Spleen (tissue), 11 donors: ENCODE measurements around the gene SNX33. TPM values are rescaled to one million over a fixed set of nuclear protein-coding genes. Genes with fewer than 3 reads are reported as not detected.

ENCODE experiments used
- DNase-seq: peaks from one replicate; pipeline ENCODE4 v3.0.0-alpha.2; 2020
- H3K27ac ChIP-seq, 8 donors: fragments of 200-600 bp; sonication (generic) in 7 of 8; 1 replicate in 4 of 8; 2 replicates in 4 of 8; pipeline versions ENCODE4 v1.5.0 to v1.8.0; 2016 to 2021; ENCODE audit warnings: inconsistent platforms in 4 of 8, mild to moderate bottlenecking in 4 of 8, moderate library complexity in 1 of 8
- H3K27me3 ChIP-seq, 7 donors: fragments of 200-600 bp; sonication (generic) in 6 of 7; replicated peaks in 1 of 7; 1 replicate in 4 of 7; 2 replicates in 3 of 7; pipeline versions ENCODE4 v1.5.0 to v1.8.0; 2016 to 2021; ENCODE audit warnings: inconsistent platforms in 3 of 7, mild to moderate bottlenecking in 1 of 7
- H3K36me3 ChIP-seq, 6 donors: fragments of 200-600 bp; sonication (generic) in 5 of 6; 1 replicate in 4 of 6; 2 replicates in 2 of 6; pipeline versions ENCODE4 v1.5.0 to v1.8.0; 2016 to 2021; ENCODE audit warnings: inconsistent platforms in 2 of 6
- H3K4me1 ChIP-seq, 6 donors: fragments of 200-600 bp; sonication (generic) in 5 of 6; 1 replicate in 3 of 6; 2 replicates in 3 of 6; pipeline versions ENCODE4 v1.5.0 to v1.8.0; 2016 to 2021; ENCODE audit warnings: inconsistent platforms in 3 of 6
- H3K4me3 ChIP-seq, 8 donors: fragments of 200-600 bp; sonication (generic) in 7 of 8; 1 replicate in 4 of 8; 2 replicates in 4 of 8; pipeline versions ENCODE4 v1.5.0 to v1.8.0; 2016 to 2021; ENCODE audit warnings: inconsistent platforms in 4 of 8, mild to moderate bottlenecking in 4 of 8, moderate library complexity in 2 of 8
- H3K9me3 ChIP-seq, 8 donors: fragments of 200-600 bp; sonication (generic) in 7 of 8; 1 replicate in 4 of 8; 2 replicates in 4 of 8; pipeline versions ENCODE4 v1.5.0 to v1.8.0; 2016 to 2021; ENCODE audit warnings: inconsistent platforms in 4 of 8
- CTCF ChIP-seq, 11 experiments: fragments of 200-600 bp in 7 of 11; fragments of 450-650 bp in 4 of 11; sonication (generic) in 4 of 11; IDR thresholded peaks in 8 of 11; conservative IDR thresholded peaks in 3 of 11; 1 replicate in 7 of 11; 2 replicates in 4 of 11; pipeline versions ENCODE4 v1.4.0 to v1.8.0; 2016 to 2021; ENCODE audit warnings: antibody characterized with exemption in 11 of 11, inconsistent platforms in 4 of 11, mild to moderate bottlenecking in 1 of 11
- POLR2A ChIP-seq, 3 donors: fragments of 450-650 bp; IDR thresholded peaks; one replicate each; pipeline ENCODE4 v1.5.1; 2017; ENCODE audit warnings: antibody characterized with exemption in 3 of 3, mild to moderate bottlenecking in 1 of 3
- POLR2AphosphoS5 ChIP-seq, 3 donors: sonication (generic); formaldehyde crosslinking; IDR thresholded peaks; one replicate each; pipeline ENCODE4 v1.5.1; 2017; ENCODE audit warnings: antibody characterized with exemption in 3 of 3
- WGBS, 5 donors: extraction: QIAGEN DNeasy Blood & Tissue Kit in 3 of 5; methylation state at CpG; one replicate each; pipeline versions ENCODE4 v1.1.5 to v1.1.7; 2013 to 2018; 5-methylcytosine and 5-hydroxymethylcytosine counted together
- intact Hi-C: fragments of 100-400 bp; cut with DNase I; formaldehyde crosslinking; loops from one replicate; pipeline ENCODE4 v1.15.0; 2023; ENCODE audit warnings: low total_unique reads
- polyA plus RNA-seq, 3 donors: library from polyadenylated mRNA; stranded (reverse); fragments of 200-250 nt; gene quantifications; one replicate each; pipeline ENCODE4 v1.2.1, GENCODE V29; 2013
- total RNA-seq, 7 donors: library from RNA; depleted of rRNA in 3 of 7; stranded (reverse); fragments of >200 nt in 3 of 7; fragmentation: NEBNext Ultra II Directional in 4 of 7; extraction: Animal tissue kit (Norgen Biotek cat#: 25700) in 4 of 7; gene quantifications; one replicate each; pipeline versions ENCODE4 v1.1.0 to v1.2.1, GENCODE V29; 2016 to 2021
- donor health status: healthy with polysubstance abuse.
- donor health status: DM: no; HTN: no; CAD: no; lungs with moderate emphysema.
- donor health status: DM: no; HTN: no; CAD: no.
- donor health status: Bipolar disorder and iron deficiency.
- donor health status: healthy.
- donor health status: DM: no; HTN: no; CAD: no.
- donor health status: DM: yes; HTN: yes; CAD: no.

Gene SNX33
- total and polyA plus RNA-seq, 10 donors: 4.3 to 22.8 (median 16.5) TPM

GRCh38 chr15:75646112-75646943 lies 1.4 kb upstream of the SNX33 start:
- Histone ChIP-seq H3K4me3 (peak overlapping the region; percentile 70 to 95 (median 74)), H3K27me3 (peaks cover 0 to 28% (median 5%) of the 10 kb centered on the region in 7 donors), H3K36me3 (peaks cover 0 to 9% (median 0%) of the 10 kb centered on the region in 6 donors), H3K27ac (peak overlapping the region; percentile 79 to 93 (median 88)), H3K9me3 (no peaks in the 10 kb centered on the region), H3K4me1 (peaks cover 25 to 60% (median 44%) of the 10 kb centered on the region in 6 donors)
- 48 to 64% (median 52%) methylated on average over 5 of the region's 5 CpGs for WGBS, 5 donors
- intact Hi-C loops: no loop called here
- no peak for DNase-seq
- no peak for TF ChIP-seq CTCF (IDR thresholded peaks at IDR 0.05 in 8 of 11, conservative IDR thresholded peaks at IDR 0.05 in 3 of 11)
- TF ChIP-seq POLR2A (IDR thresholded peaks at IDR 0.05): no peak
- TF ChIP-seq POLR2AphosphoS5 (IDR thresholded peaks at IDR 0.05): no peak

GRCh38 chr15:75646944-75647364 lies 758 bp upstream of the SNX33 start:
- intact Hi-C loops: no loop called here
- 2 to 21% (median 4%) methylated on average over 2 to 26 of the region's 26 CpGs for WGBS, 5 donors
- no peak for TF ChIP-seq POLR2AphosphoS5 (IDR thresholded peaks at IDR 0.05)
- no peak for TF ChIP-seq CTCF (IDR thresholded peaks at IDR 0.05 in 8 of 11, conservative IDR thresholded peaks at IDR 0.05 in 3 of 11)
- TF ChIP-seq POLR2A (IDR thresholded peaks at IDR 0.05): no peak
- peak overlapping the region; percentile 79 to 93 (median 88) for H3K27ac ChIP-seq
- H3K4me1 ChIP-seq: peaks cover 32 to 63% (median 50%) of the 10 kb centered on the region in 6 donors
- peaks cover 0 to 9% (median 0%) of the 10 kb centered on the region in 6 donors for H3K36me3 ChIP-seq
- H3K27me3 ChIP-seq: peaks cover 0 to 28% (median 5%) of the 10 kb centered on the region in 7 donors
- H3K4me3 ChIP-seq: peak overlapping the region; percentile 70 to 95 (median 74)
- no peaks in the 10 kb centered on the region for H3K9me3 ChIP-seq
- DNase-seq: no peak

GRCh38 chr15:75648156-75649000 lies 666 bp downstream of the SNX33 start:
- WGBS, 5 donors: 15 to 38% (median 18%) methylated on average over 19 to 34 of the region's 34 CpGs

More at GRCh38 chr15:75648156-75649000, 666 bp downstream of the SNX33 start:
- Histone ChIP-seq H3K27me3 (peaks cover 0 to 28% (median 5%) of the 10 kb centered on the region in 7 donors), H3K4me3 (peak overlapping the region; percentile 70 to 95 (median 74)), H3K27ac (peak overlapping the region; percentile 79 to 93 (median 88)), H3K36me3 (peaks cover 0 to 9% (median 0%) of the 10 kb centered on the region in 6 donors), H3K4me1 (peaks cover 38 to 77% (median 62%) of the 10 kb centered on the region in 6 donors), H3K9me3 (no peaks in the 10 kb centered on the region)
- intact Hi-C loops: no loop called here
- TF ChIP-seq CTCF (IDR thresholded peaks at IDR 0.05 in 8 of 11, conservative IDR thresholded peaks at IDR 0.05 in 3 of 11): peak in 1 of 11 experiments; percentile 3
- no peak for TF ChIP-seq POLR2A (IDR thresholded peaks at IDR 0.05)
- peak in 1 of 3 donors; percentile 1 for TF ChIP-seq POLR2AphosphoS5 (IDR thresholded peaks at IDR 0.05)
- DNase-seq: no peak
